Natural killer cell (primary cell): Measurements from ENCODE around the gene ARL2BP. TPM values are rescaled to one million over a fixed set of nuclear protein-coding genes. Genes with fewer than 3 reads are reported as not detected.

ENCODE experiments used
- ATAC-seq, 3 donors: fragments of 150-1000 bp in 2 of 3; fragments of 200-7000 bp in 1 of 3; cut with Tn5 transposase; 1 replicate in 1 of 3; 2 replicates in 2 of 3; pipeline ENCODE4 v1.10.0; 2021; ENCODE audit warnings: mild to moderate bottlenecking in 2 of 3, moderate library complexity in 2 of 3
- DNase-seq, 2 donors: peaks; one replicate each; pipeline versions ENCODE4 v3.0.0 to v3.0.0-alpha.2; 2013 to 2021; ENCODE audit warnings: mixed read lengths in 1 of 2
- H3K27ac ChIP-seq: one replicate; pipeline ENCODE4 v1.5.1; 2013; ENCODE audit warnings: mild to moderate bottlenecking, low read length
- H3K27me3 ChIP-seq: one replicate; pipeline ENCODE4 v1.6.1; 2013; ENCODE audit warnings: low read length; ENCODE audit not compliant: control insufficient read depth, insufficient read depth
- H3K36me3 ChIP-seq: one replicate; pipeline ENCODE4 v1.6.1; 2013; ENCODE audit warnings: low read length; ENCODE audit not compliant: control insufficient read depth, insufficient read depth
- H3K4me1 ChIP-seq: one replicate; pipeline ENCODE4 v1.6.1; 2013; ENCODE audit warnings: low read length; ENCODE audit not compliant: control insufficient read depth, insufficient read depth
- H3K4me3 ChIP-seq: one replicate; pipeline ENCODE4 v1.5.1; 2013; ENCODE audit warnings: low read length
- H3K9me3 ChIP-seq: one replicate; pipeline ENCODE4 v1.6.1; 2013; ENCODE audit warnings: low read length; ENCODE audit not compliant: control insufficient read depth, insufficient read depth
- H3K27ac Mint-ChIP-seq, 2 donors: one replicate each; pipeline ENCODE4 v1.8.0; 2022; ENCODE audit warnings: mild to moderate bottlenecking in 2 of 2, mixed read lengths in 2 of 2, moderate library complexity in 1 of 2
- H3K27me3 Mint-ChIP-seq, 2 donors: one replicate each; pipeline ENCODE4 v1.8.0; 2022; ENCODE audit warnings: low read depth in 2 of 2, mixed read lengths in 2 of 2
- H3K36me3 Mint-ChIP-seq: one replicate; pipeline ENCODE4 v1.8.0; 2022; ENCODE audit warnings: mixed read lengths
- H3K4me1 Mint-ChIP-seq, 2 donors: one replicate each; pipeline ENCODE4 v1.8.0; 2022; ENCODE audit warnings: mixed read lengths in 2 of 2
- H3K4me3 Mint-ChIP-seq: one replicate; pipeline ENCODE4 v1.8.0; 2022; ENCODE audit warnings: mild to moderate bottlenecking, moderate library complexity, mixed read lengths
- H3K9me3 Mint-ChIP-seq, 2 donors: one replicate each; pipeline ENCODE4 v1.8.0; 2022; ENCODE audit warnings: mixed read lengths in 2 of 2
- CTCF ChIP-seq: fragments of 200-600 bp; IDR thresholded peaks from one replicate; pipeline ENCODE4 v1.8.0; 2022; ENCODE audit warnings: antibody characterized with exemption
- WGBS: methylation state at CpG from one replicate; pipeline ENCODE4 v1.1.7; 2013; ENCODE audit warnings: missing lambda C conversion rate; ENCODE audit not compliant: insufficient coverage; 5-methylcytosine and 5-hydroxymethylcytosine counted together
- intact Hi-C: fragments of 100-400 bp; cut with micrococcal nuclease; formaldehyde crosslinking; loops from one replicate; pipeline ENCODE4 v1.14.2; 2022
- total RNA-seq, 4 donors: library from RNA; stranded (reverse); fragments of 120-200 nt in 1 of 4; gene quantifications; one replicate each; pipeline versions ENCODE4 v1.2.3 to v1.2.4, GENCODE V29; 2013 to 2022

The ARL2BP gene
- total RNA-seq, 3 donors from 2014 or later (not counting 1 experiment from before 2014, with no cell fraction given) = 36.5 to 44.4 (median 43.7) TPM

DNA sequence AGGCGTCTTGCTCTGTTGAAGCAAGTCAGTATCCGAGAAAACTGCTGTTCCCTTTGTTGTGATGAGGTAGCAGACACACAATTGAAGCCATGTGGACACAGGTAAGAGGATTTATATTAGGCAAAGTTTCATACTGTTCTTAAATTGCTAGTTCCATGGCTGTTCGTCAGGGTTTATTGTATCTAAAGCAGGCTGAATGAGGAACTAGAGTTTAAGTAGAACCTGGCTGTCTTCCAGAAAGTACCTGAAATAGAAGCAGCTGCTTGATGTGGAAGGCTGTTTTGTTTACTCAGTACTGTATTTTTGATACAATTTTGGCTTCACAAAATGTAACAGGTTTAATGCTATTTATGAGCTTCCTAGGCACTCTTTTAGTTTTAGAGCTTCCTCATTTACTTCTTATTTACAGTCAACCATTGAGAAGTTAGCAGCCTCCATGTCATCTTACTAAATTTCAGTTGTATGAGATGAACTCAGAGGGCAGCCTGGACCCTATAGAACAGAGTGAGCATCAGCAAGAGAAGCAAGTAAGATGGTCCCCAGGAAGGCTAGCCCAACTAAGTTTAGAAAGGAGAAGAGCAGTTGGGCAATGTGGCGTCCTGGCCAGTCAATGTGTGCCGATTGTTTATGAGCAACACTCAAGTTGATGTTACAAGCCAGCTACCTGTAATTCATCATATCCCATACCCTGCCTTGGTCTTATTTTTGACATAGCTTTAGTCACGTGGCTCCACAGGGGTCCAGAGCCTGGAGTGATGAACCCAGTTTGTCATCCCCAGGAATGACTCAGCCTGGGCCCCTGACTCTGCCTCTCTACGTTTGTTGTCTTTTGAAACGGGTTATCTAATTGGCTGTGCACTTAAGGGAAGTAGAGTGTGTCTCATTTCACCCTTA lies 9.7 kb upstream of the ARL2BP start:
- Histone ChIP-seq H3K27ac (peak overlapping the region; percentile 49), H3K9me3 (no peaks in the 10 kb centered on the region), H3K36me3 (peaks cover 61% of the 10 kb centered on the region), H3K27me3 (no peaks in the 10 kb centered on the region), H3K4me1 (no peaks in the 10 kb centered on the region), H3K4me3 (no peak overlapping the region)
- intact Hi-C loops = no loop called here
- 77% methylated on average over 8 of the region's 8 CpGs for WGBS
- no peaks in the 10 kb centered on the region for H3K4me1 Mint-ChIP-seq
- no peak for TF ChIP-seq CTCF
- ATAC-seq (no peak), DNase-seq (no peak)
- no peak overlapping the region for H3K27ac Mint-ChIP-seq
- no peaks in the 10 kb centered on the region for H3K9me3 Mint-ChIP-seq
- no peak overlapping the region for H3K4me3 Mint-ChIP-seq
- H3K36me3 Mint-ChIP-seq = peaks cover 45% of the 10 kb centered on the region
- H3K27me3 Mint-ChIP-seq = no peaks in the 10 kb centered on the region

- Histone ChIP-seq H3K9me3 (no peaks in the 10 kb centered on the region), H3K4me3 (no peak overlapping the region), H3K27me3 (no peaks in the 10 kb centered on the region), H3K27ac (no peak overlapping the region), H3K36me3 (peaks cover 56% of the 10 kb centered on the region), H3K4me1 (no peaks in the 10 kb centered on the region)
- Mint-ChIP-seq H3K36me3 (peaks cover 39% of the 10 kb centered on the region), H3K9me3 (no peaks in the 10 kb centered on the region), H3K4me1 (no peaks in the 10 kb centered on the region), H3K4me3 (no peak overlapping the region), H3K27me3 (no peaks in the 10 kb centered on the region), H3K27ac (no peak overlapping the region)
- no peak for TF ChIP-seq CTCF
- no peak for ATAC-seq
- no peak for DNase-seq
- intact Hi-C loops = no loop called here
Measured at GRCh38 chr16:57236022-57236350, 9.1 kb upstream of the ARL2BP start.

GRCh38 chr16:57238682-57239081 lies 6.4 kb upstream of the ARL2BP start:
- intact Hi-C loops = no loop called here
- 86% methylated on average over 2 of the region's 2 CpGs for WGBS
- H3K36me3 ChIP-seq = peaks cover 35% of the 10 kb centered on the region
- H3K27me3 ChIP-seq = no peaks in the 10 kb centered on the region
- no peak overlapping the region for H3K27ac ChIP-seq
- Mint-ChIP-seq H3K27ac (no peak overlapping the region), H3K36me3 (peaks cover 25% of the 10 kb centered on the region), H3K4me3 (no peak overlapping the region), H3K9me3 (no peaks in the 10 kb centered on the region), H3K4me1 (no peaks in the 10 kb centered on the region), H3K27me3 (no peaks in the 10 kb centered on the region)
- TF ChIP-seq CTCF = no peak
- H3K4me1 ChIP-seq = no peaks in the 10 kb centered on the region
- DNase-seq (no peak), ATAC-seq (no peak)
- H3K9me3 ChIP-seq = no peaks in the 10 kb centered on the region
- no peak overlapping the region for H3K4me3 ChIP-seq

DNA sequence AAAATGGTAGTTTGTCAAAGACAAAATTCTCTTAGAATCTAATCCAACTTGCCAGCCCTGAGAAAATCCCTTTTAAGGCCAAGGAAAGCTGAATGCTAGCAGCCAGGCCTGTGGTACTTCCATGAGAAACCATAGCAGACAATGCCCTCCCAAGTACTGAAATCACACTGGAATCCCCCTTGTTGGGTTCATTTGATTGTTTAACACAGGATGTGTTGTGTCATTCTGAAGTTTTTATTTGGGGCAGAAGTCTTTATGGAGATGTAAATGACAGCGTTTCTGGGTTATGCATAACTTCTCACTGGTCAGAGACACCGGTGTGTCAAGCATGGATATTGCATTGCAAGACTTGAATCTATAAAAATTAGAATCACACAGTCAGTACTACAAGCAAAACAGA lies 6.0 kb upstream of the ARL2BP start:
- Histone ChIP-seq H3K27me3 (no peaks in the 10 kb centered on the region), H3K27ac (no peak overlapping the region), H3K36me3 (peaks cover 33% of the 10 kb centered on the region), H3K4me1 (peaks cover 3% of the 10 kb centered on the region), H3K4me3 (no peak overlapping the region), H3K9me3 (no peaks in the 10 kb centered on the region)
- Mint-ChIP-seq H3K36me3 (peaks cover 20% of the 10 kb centered on the region), H3K27me3 (no peaks in the 10 kb centered on the region), H3K4me3 (no peak overlapping the region), H3K27ac (no peak overlapping the region), H3K9me3 (no peaks in the 10 kb centered on the region), H3K4me1 (peaks cover under 1 to 3% of the 10 kb centered on the region in 2 donors)
- intact Hi-C loops = no loop called here
- DNase-seq (no peak), ATAC-seq (no peak)
- 69% methylated on average over 2 of the region's 2 CpGs for WGBS
- no peak for TF ChIP-seq CTCF
